K562 (cell line): ENCODE data around the gene FAF2. TPM values are rescaled to one million over a fixed set of nuclear protein-coding genes. Genes with fewer than 3 reads are reported as not detected.

Source experiments
- EZH2 ChIP-seq: IDR thresholded peaks from 2 replicates; pipeline ENCODE4 v1.6.1; 2012; ENCODE audit warnings: low read depth, mild to moderate bottlenecking, inconsistent platforms, low read length, borderline replicate concordance
- HDAC1 ChIP-seq, 2 experiments: fragments of 450-650 bp; IDR thresholded peaks; 2 replicates each; pipeline ENCODE4 v1.6.1; 2016 to 2017; ENCODE audit warnings: inconsistent platforms in 1 of 2, mild to moderate bottlenecking in 1 of 2, moderate library complexity in 1 of 2
- KLF13 ChIP-seq: fragments of 450-650 bp; IDR thresholded peaks from 2 replicates; pipeline ENCODE4 v1.6.1; 2016; ENCODE audit warnings: missing genetic modification characterization, low read depth, mild to moderate bottlenecking, missing compliant biosample characterization, moderate library complexity, borderline replicate concordance
- MGA ChIP-seq: fragments of 450-650 bp; IDR thresholded peaks from 2 replicates; pipeline ENCODE4 v1.6.1; 2016; ENCODE audit warnings: mild to moderate bottlenecking, moderate library complexity
- POLR2H ChIP-seq: IDR thresholded peaks from 2 replicates; pipeline ENCODE4 v1.6.1; 2016; ENCODE audit warnings: missing genetic modification characterization, low read depth, mild to moderate bottlenecking, control low read depth, missing compliant biosample characterization, moderate library complexity
- TBP ChIP-seq: optimal IDR thresholded peaks from 2 replicates; pipeline ENCODE3; 2011; ENCODE audit warnings: low read depth, low read length, improper control_type of control experiment
- YY1 ChIP-seq, 3 experiments: IDR thresholded peaks; 2 replicates each; pipeline ENCODE4 v1.6.1; 2011; ENCODE audit warnings: low read length in 2 of 3, mild to moderate bottlenecking in 2 of 3, moderate library complexity in 2 of 3, borderline replicate concordance in 1 of 3, control low read depth in 1 of 3, low read depth in 1 of 3; ENCODE audit not compliant: insufficient read depth in 3 of 3, insufficient replicate concordance in 2 of 3, control insufficient read depth in 1 of 3, insufficient read length in 1 of 3; ENCODE audit errors: extremely low read depth in 1 of 3
- ZBTB11 ChIP-seq, 3 experiments: fragments of 200-800 bp in 1 of 3; fragments of 250-450 bp in 1 of 3; fragments of 450-650 bp in 1 of 3; sonication (Bioruptor Pico) in 1 of 3; sonication (Bioruptor generic) in 1 of 3; formaldehyde crosslinking in 1 of 3; IDR thresholded peaks; 2 replicates each; pipeline versions ENCODE4 v1.6.1 to v1.8.0; 2016 to 2022; ENCODE audit warnings: mild to moderate bottlenecking in 2 of 3, missing genetic modification characterization in 2 of 3, missing compliant biosample characterization in 1 of 3, moderate library complexity in 1 of 3
- ZBTB7A ChIP-seq: IDR thresholded peaks from 2 replicates; pipeline ENCODE4 v1.6.1; 2011; ENCODE audit warnings: low read depth, mild to moderate bottlenecking, low read length, moderate library complexity, borderline replicate concordance; ENCODE audit not compliant: control insufficient read depth
- polyA plus RNA-seq, 8 experiments: library from polyadenylated mRNA; depleted of rRNA in 4 of 8; stranded (reverse) in 5 of 8; unstranded in 3 of 8; fragments of >200 nt; fragmentation: Nextera tagmentation in 2 of 8; fragmentation: Illumina TruSeq in 1 of 8; extraction: Ambion mirVana in 2 of 8; extraction: Trizol in 1 of 8; gene quantifications; 2 replicates each; pipeline versions ENCODE4 v1.2.1 to v1.2.3, GENCODE V29; 2011 to 2014; ENCODE audit warnings: inconsistent platforms in 1 of 8, missing spikeins in 1 of 8
- total RNA-seq, 7 experiments: library from RNA; depleted of rRNA in 6 of 7; stranded (reverse); fragments of >200 nt in 6 of 7; fragmentation: Illumina TruSeq in 2 of 7; extraction: Trizol in 2 of 7; gene quantifications; 2 replicates each; pipeline versions ENCODE4 v1.2.1 to v1.2.3, GENCODE V29; 2011 to 2021; ENCODE audit warnings: low replicate concordance in 1 of 7

Gene FAF2
- total and polyA plus RNA-seq, 9 of the 15 experiments (the other 6 are each of a cell fraction or from before 2014, with no cell fraction given) = 25.0 to 44.6 (median 36.1) TPM

- TF ChIP-seq ZBTB11 (CRISPR knock-in tag; IDR thresholded peaks at IDR 0.05) = no peak
- 0 out of 4 replicates have a peak, but pooled peaks of 1 of the 2 experiments have one; percentile 16 for TF ChIP-seq HDAC1 (IDR thresholded peaks at IDR 0.05)
- TF ChIP-seq ZBTB7A = peak; percentile 46; the same call in 1 of the 2 replicates
- TF ChIP-seq TBP = peak; percentile 64
- TF ChIP-seq KLF13 (tag) = peak; percentile 22; the same call in 1 of the 2 replicates
- TF ChIP-seq MGA = peak; percentile 7; the same call in 1 of the 2 replicates
- TF ChIP-seq YY1 (IDR thresholded peaks at IDR 0.05; ENCODE audit: borderline replicate concordance in 1 of 3, control insufficient read depth in 1 of 3, extremely low read depth in 1 of 3, insufficient read depth in 3 of 3, insufficient read length in 1 of 3, insufficient replicate concordance in 2 of 3, low read depth in 1 of 3, low read length in 2 of 3) = peak in 1 of 3 experiments; percentile 14
- TF ChIP-seq EZH2 = no peak
- peak; percentile 27; the same call in 1 of the 2 replicates for TF ChIP-seq POLR2H (tag)
Measured at GRCh38 chr5:176542135-176542595, 94.0 kb downstream of the FAF2 start (continued).
